BLaER1 (cell line): ENCODE results near the gene JAG2.

Experiments
- H3K27ac ChIP-seq: shearing (Covaris generic); formaldehyde crosslinking; 2 replicates; pipeline ENCODE4 v1.8.1; 2022
- H3K27me3 ChIP-seq: shearing (Covaris generic); formaldehyde crosslinking; 2 replicates; pipeline ENCODE4 v1.8.1; 2022
- H3K36me3 ChIP-seq: shearing (Covaris generic); formaldehyde crosslinking; 2 replicates; pipeline ENCODE4 v1.8.1; 2022
- H3K4me1 ChIP-seq: shearing (Covaris generic); formaldehyde crosslinking; 2 replicates; pipeline ENCODE4 v1.8.1; 2022
- H3K4me2 ChIP-seq: shearing (Covaris generic); formaldehyde crosslinking; 2 replicates; pipeline ENCODE4 v1.8.1; 2022
- H3K4me3 ChIP-seq: shearing (Covaris generic); formaldehyde crosslinking; 2 replicates; pipeline ENCODE4 v1.8.1; 2022
- H3K9ac ChIP-seq: shearing (Covaris generic); formaldehyde crosslinking; 2 replicates; pipeline ENCODE4 v1.8.1; 2022
- H3K9me3 ChIP-seq: shearing (Covaris generic); formaldehyde crosslinking; 2 replicates; pipeline ENCODE4 v1.8.1; 2022
- H4K20me1 ChIP-seq: shearing (Covaris generic); formaldehyde crosslinking; 2 replicates; pipeline ENCODE4 v1.8.1; 2022
- Cebpa-rat ChIP-seq: shearing (Covaris generic); IDR thresholded peaks from 2 replicates; pipeline ENCODE4 v1.8.1; 2022

Gene JAG2

GRCh38 chr14:105196265-105196960, 27.8 kb upstream of the JAG2 start:
- no peaks in the 10 kb centered on the region for H3K9me3 ChIP-seq
- H3K9ac ChIP-seq = peak overlapping the region; percentile 68
- peaks cover 95% of the 10 kb centered on the region for H3K4me1 ChIP-seq
- H3K4me3 ChIP-seq = peak overlapping the region; percentile 59
- H3K4me2 ChIP-seq = peak overlapping the region; percentile 99
- peak overlapping the region; percentile 76 for H3K27ac ChIP-seq
- TF ChIP-seq Cebpa-rat = no peak
- no peaks in the 10 kb centered on the region for H3K27me3 ChIP-seq
- H4K20me1 ChIP-seq = no peaks in the 10 kb centered on the region
- H3K36me3 ChIP-seq = no peaks in the 10 kb centered on the region

- Histone ChIP-seq H3K27me3 (no peaks in the 10 kb centered on the region), H3K4me3 (peak overlapping the region; percentile 59), H3K36me3 (no peaks in the 10 kb centered on the region)
Measured at GRCh38 chr14:105195522-105196264, 27.1 kb upstream of the JAG2 start.

GRCh38 chr14:105195051-105195450, 26.5 kb upstream of the JAG2 start:
- H3K9me3 ChIP-seq = no peaks in the 10 kb centered on the region
- TF ChIP-seq Cebpa-rat = no peak

More at GRCh38 chr14:105195522-105196264, 27.1 kb upstream of the JAG2 start:
- Histone ChIP-seq H3K4me2 (peak overlapping the region; percentile 99), H3K9me3 (no peaks in the 10 kb centered on the region), H3K4me1 (peaks cover 94% of the 10 kb centered on the region), H3K9ac (peak overlapping the region; percentile 68), H4K20me1 (no peaks in the 10 kb centered on the region), H3K27ac (peak overlapping the region; percentile 76)
- TF ChIP-seq Cebpa-rat = no peak

GRCh38 chr14:105193916-105194782, 25.6 kb upstream of the JAG2 start:
- Histone ChIP-seq H3K4me1 (peaks cover 78% of the 10 kb centered on the region), H3K27ac (peak overlapping the region; percentile 82), H3K9me3 (peaks cover under 1% of the 10 kb centered on the region; the same call in 1 of the 2 replicates), H3K4me2 (peak overlapping the region; percentile 99), H3K36me3 (no peaks in the 10 kb centered on the region), H3K4me3 (peak overlapping the region; percentile 42; the same call in 1 of the 2 replicates), H4K20me1 (no peaks in the 10 kb centered on the region), H3K27me3 (no peaks in the 10 kb centered on the region), H3K9ac (peak overlapping the region; percentile 71; the same call in 1 of the 2 replicates)
- no peak for TF ChIP-seq Cebpa-rat

More at GRCh38 chr14:105195051-105195450, 26.5 kb upstream of the JAG2 start:
- H3K4me3 ChIP-seq = no peak overlapping the region
- no peaks in the 10 kb centered on the region for H3K36me3 ChIP-seq
- peak overlapping the region; percentile 82; the same call in 1 of the 2 replicates for H3K27ac ChIP-seq
- no peak overlapping the region for H3K9ac ChIP-seq
- no peaks in the 10 kb centered on the region for H3K27me3 ChIP-seq
- peak overlapping the region; percentile 99 for H3K4me2 ChIP-seq
- H3K4me1 ChIP-seq = peaks cover 87% of the 10 kb centered on the region
- no peaks in the 10 kb centered on the region for H4K20me1 ChIP-seq

- H3K4me3 ChIP-seq = peak overlapping the region; percentile 42
- TF ChIP-seq Cebpa-rat = no peak
- no peaks in the 10 kb centered on the region for H3K36me3 ChIP-seq
- peaks cover 68% of the 10 kb centered on the region for H3K4me1 ChIP-seq
- H3K27ac ChIP-seq = peak overlapping the region; percentile 82
- peaks cover 11% of the 10 kb centered on the region for H3K9me3 ChIP-seq
- H4K20me1 ChIP-seq = no peaks in the 10 kb centered on the region
- no peaks in the 10 kb centered on the region for H3K27me3 ChIP-seq
- H3K4me2 ChIP-seq = peak overlapping the region; percentile 99
- H3K9ac ChIP-seq = peak overlapping the region; percentile 71
Measured at GRCh38 chr14:105192866-105193731, 24.5 kb upstream of the JAG2 start.

- Histone ChIP-seq H3K36me3 (no peaks in the 10 kb centered on the region), H3K9me3 (peaks cover 17% of the 10 kb centered on the region), H3K9ac (no peak overlapping the region), H3K4me2 (no peak overlapping the region), H3K4me3 (no peak overlapping the region), H3K27me3 (no peaks in the 10 kb centered on the region), H3K27ac (no peak overlapping the region), H4K20me1 (no peaks in the 10 kb centered on the region), H3K4me1 (peaks cover 43% of the 10 kb centered on the region)
- no peak for TF ChIP-seq Cebpa-rat
Measured at GRCh38 chr14:105187935-105188524, 19.5 kb upstream of the JAG2 start.

GRCh38 chr14:105187116-105187515, 18.5 kb upstream of the JAG2 start:
- Histone ChIP-seq H3K9ac (no peak overlapping the region), H3K27ac (no peak overlapping the region), H4K20me1 (no peaks in the 10 kb centered on the region), H3K27me3 (no peaks in the 10 kb centered on the region), H3K4me2 (no peak overlapping the region), H3K4me1 (peaks cover 47% of the 10 kb centered on the region), H3K36me3 (no peaks in the 10 kb centered on the region), H3K9me3 (peaks cover 17% of the 10 kb centered on the region), H3K4me3 (no peak overlapping the region)
- no peak for TF ChIP-seq Cebpa-rat

- peaks cover 17% of the 10 kb centered on the region for H3K9me3 ChIP-seq
- TF ChIP-seq Cebpa-rat = no peak
- no peaks in the 10 kb centered on the region for H3K36me3 ChIP-seq
- peaks cover 46% of the 10 kb centered on the region for H3K4me1 ChIP-seq
- no peaks in the 10 kb centered on the region for H4K20me1 ChIP-seq
- no peak overlapping the region for H3K9ac ChIP-seq
- no peak overlapping the region for H3K27ac ChIP-seq
- H3K27me3 ChIP-seq = no peaks in the 10 kb centered on the region
- H3K4me3 ChIP-seq = no peak overlapping the region
- no peak overlapping the region for H3K4me2 ChIP-seq
Measured at GRCh38 chr14:105185973-105186372, 17.4 kb upstream of the JAG2 start.
